AML-193 (cell line): ENCODE measurements around the gene ACTN2.
"Not testable (repeated sequence)": the region's sequence is repeated elsewhere in the genome, so short reads cannot be mapped to it uniquely, and the experiment has no call there.

ENCODE experiments used
- DNase-seq, 2 experiments: peaks; one replicate each; lab custom pipeline; 2025; lab: John Stamatoyannopoulos, UW

The ACTN2 gene

DNA sequence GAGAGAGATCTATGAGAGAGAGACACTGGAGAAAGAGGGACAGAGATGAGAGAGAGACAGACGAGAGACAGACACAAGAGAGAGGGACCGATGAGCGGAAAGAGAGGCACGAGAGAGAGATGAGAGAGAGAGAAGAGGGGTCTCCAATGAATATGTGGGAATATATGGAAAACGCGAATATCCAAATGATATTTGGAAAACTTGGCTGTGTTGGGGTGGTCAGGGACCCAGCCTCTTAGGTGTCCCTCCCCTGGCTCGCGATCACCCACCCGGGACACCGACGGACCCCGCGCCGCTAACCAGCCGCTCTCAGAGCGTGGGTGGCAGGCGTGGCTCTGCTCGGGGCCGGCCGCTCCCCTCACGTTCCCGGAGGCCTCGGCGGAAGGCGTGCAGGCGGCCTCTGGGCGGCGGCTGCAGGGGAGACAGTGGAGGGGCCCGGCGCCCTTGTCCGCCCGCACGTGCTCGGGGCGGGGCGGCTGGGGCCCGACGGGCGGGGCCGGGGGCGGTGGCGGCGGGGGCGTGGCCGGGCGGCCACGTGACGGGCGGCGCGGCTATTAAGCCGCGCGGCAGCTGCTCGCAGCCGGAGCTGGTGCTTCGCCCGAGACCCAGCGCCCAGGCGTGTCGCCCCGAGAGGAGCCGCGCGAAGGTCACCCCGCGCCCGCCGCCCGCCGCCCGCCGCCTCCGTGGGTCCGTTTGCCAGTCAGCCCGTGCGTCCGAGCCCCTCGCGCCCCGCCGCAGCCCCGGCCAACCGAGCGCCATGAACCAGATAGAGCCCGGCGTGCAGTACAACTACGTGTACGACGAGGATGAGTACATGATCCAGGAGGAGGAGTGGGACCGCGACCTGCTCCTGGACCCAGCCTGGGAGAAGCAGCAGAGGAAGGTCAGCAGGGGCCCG, at the start of gene ACTN2:
Gene ACTN2 (plus strand): TSS at position 583 of the 898 bp plus-strand sequence. CDS start 175 bp downstream, at position 758.
- DNase-seq, result no peak

DNA sequence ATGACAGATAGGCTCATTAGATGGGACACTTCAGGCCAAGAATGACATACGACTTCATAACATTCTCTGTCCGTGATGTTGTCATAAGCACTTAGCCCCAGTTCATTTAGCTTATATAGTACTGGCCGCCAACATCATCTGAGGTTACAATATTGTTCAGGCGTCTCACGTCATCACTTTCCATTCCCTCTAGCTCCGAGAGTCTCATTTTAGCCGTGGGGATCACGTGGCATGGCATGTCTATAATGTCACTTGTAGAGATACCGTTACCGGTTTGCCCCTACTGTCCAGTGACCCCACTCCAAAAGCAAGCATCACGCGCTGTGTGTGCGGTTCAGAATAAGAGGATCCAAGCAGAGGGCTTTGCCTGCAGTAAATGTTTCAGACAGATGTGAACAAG, 47.4 kb upstream of the ACTN2 start:
- DNase-seq, result no peak

DNA sequence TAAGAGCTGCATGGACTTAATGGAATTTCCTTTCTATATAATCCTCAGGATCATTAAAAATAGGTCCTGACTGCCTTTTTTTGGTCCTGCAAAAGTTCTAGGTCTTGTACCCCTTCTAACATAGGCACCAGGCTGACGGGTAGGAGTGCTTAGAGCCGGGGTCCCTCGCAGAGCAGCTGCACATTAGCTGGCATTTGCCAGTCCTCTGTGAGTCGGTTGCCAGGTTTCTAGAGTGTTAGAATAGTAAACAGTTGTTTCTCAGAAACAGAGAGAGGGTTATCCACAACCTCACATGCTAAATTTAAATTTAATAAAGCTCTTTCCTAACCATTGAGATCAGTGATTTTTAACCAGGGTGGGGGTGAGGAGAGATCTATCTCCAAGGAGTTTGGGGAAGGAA, 46.6 kb upstream of the ACTN2 start:
- DNase-seq, result no peak

DNA sequence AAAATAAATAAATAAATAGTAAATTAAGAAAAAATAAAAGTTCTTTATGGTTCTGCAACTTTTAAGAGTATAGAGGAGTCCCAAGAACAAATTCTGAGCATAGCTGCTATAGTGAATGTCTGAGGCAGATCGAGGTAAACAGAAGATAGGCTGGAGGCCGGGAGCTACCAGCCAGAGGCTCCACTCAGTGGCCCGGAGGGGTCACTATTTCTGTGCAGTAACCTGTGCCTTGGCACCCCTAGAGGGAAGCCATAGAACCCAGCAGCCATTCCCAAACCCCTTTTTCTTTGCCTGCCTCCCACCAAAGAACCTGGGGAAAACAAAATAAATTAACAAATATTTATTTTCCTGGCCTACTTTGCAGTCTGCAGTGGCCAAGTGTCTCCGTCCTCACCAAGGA, 43.5 kb upstream of the ACTN2 start:
- no peak for DNase-seq

DNA sequence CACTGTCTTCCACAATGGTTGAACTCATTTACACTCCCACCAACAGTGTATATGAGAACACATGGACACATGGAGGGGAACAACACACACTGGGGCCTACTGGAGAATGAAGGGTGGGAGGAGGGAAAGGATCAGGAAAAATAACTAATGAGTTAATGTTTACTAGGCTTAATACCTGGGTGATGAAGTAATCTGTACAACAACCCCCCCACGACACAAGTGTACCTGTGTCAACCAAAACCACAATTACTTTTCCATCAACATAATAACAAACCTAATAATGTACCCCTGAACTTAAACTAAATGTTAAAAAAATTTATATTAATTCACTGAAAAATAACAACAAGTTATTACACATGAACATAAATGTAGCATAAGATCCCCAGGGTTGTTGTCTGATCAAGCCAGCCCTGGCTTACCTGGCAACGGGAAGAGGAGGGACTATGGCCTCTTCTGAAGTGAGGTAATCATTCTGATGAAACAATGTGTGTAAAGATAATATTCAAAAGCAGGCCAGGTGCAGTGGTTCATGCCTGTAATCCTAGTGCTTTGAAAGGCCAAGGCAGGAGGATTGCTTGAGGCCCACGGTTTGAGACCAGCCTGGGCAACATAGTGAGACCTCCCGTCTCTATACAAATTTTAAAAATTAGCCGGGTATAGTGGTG, 41.2 kb upstream of the ACTN2 start:
- DNase-seq, result no peak

DNA sequence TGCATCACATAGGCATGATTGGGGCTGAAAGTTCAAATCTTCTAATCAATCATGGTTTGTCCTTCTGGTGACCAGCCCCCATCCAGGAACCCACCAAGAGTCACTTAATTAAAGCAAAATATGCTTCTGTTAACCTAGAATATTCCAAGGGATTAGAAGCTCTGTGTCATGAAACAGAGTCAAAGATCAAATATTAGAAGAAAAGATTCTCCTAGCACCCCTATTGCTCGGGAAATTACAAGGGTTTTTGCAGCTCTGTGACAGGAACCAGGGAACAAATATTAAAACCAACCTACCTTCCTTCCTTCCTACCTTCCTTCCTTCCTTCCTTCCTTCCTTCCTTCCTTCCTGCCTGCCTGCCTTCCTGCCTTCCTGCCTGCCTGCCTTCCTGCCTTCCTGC, 31.8 kb upstream of the ACTN2 start:
- no peak for DNase-seq

DNA sequence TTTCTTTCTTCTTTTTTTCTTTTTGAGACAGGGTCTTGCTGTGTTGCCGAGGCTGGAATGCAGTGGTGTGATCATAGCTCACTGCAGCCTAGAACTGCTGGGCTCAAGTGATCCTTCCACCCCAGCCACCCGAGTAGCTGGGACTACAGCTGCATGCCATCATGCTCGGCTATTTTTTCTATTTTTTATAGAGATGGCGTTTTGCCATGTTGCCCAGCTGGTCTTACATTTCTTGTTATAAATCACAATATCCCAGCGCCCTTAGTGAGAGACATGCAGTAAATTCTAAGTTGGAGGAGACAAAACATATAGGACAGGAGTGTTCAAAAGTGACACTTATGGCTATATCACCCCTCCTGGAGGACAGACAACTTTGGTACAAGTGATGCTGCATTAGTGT, 31.3 kb upstream of the ACTN2 start:
- no peak for DNase-seq

DNA sequence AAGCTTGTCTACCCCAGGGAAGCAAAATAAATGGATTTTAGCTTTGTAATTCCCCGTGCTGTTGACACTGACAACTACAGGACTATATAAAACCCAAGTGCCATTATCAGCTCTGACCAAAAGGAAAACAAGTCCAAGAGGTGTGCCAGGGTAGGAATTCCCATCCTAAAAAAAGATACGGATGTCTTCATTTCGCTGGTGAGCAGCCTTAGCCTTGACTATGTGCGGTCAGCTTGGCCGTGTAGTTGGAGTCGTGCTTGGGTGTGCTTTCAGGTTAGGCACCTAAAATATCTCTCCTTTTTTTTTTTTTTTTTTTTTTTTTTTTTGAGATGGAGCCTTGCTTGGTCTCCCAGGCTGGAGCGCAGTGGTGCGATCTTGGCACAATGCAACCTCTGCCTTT, 28.9 kb upstream of the ACTN2 start:
- no peak for DNase-seq

DNA sequence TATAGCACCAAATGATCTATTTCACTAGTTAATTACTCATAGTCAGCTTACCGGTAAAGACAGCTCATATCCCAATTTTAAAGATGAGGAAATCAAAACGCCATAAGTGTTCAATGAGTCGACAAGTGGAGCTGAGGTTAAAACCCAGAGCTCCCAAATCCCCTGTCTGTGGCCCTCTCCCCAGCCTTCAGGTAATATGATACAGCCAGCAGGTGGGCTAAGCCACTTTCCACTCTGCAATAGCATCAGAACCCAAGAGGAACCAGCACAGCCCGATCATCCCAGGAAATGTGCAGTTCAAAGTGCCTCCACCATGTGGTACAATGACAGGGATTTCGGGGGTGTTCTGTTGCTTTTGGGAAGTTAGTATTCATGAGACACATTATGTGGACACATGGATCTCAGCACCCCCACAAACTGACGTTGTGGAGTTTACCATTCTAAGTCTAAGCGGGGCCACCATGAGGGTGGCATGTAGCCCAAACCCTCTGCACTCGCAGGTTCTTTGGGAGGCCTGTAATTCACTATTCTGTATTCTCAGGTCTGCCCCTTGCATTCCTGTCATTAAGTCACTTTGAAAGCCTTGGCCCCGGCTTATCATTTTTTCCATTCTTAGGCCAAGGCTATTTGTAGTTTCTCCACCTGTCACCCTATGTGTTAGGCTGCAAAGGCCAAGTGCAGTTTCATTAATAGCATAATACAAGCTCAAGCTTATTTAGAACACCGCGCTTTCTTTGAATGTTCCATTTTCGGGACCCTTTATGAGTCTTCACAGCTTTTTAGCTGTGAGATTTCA, 26.3 kb upstream of the ACTN2 start:
- no peak for DNase-seq

DNA sequence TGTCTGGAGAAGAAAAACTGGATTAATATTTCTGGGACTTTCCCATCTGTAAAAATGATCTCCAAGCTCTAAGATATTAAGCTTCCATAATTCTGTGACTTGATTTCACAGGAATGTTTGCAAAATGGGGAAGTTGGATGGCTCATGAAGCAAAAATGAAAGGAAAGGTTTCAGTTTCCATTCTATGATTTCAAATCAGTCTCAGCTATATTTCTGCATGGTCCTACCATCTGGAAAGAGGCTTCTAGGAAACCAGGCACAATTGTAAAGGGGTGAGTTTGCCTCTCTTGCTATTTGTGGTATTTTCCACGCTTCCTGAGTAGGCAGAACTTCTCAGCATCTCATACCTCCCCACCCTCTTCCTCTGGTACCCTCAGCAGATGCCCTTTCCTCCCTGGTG, 22.4 kb upstream of the ACTN2 start:
- no peak for DNase-seq

DNA sequence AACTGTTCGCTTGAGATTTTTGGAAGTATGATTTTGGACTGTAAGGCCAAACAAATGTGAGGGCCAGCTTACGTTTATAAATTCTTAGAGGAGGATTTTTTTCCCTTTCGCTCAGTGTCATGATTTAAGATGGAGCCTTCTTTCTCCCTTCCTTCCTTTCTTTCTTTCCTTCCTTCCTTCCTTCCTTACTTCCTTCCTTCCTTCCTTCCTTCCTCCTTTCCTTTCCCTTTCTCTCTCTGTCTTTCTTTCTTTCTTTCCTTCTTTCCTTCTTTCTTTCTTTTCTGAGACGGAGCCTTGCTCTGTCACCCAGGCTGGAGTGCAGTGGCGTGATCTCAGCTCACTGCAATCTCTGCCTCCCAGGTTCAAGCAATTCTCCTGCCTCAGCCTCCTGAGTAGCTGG, 17.4 kb upstream of the ACTN2 start:
- DNase-seq, result not testable (repeated sequence)

DNA sequence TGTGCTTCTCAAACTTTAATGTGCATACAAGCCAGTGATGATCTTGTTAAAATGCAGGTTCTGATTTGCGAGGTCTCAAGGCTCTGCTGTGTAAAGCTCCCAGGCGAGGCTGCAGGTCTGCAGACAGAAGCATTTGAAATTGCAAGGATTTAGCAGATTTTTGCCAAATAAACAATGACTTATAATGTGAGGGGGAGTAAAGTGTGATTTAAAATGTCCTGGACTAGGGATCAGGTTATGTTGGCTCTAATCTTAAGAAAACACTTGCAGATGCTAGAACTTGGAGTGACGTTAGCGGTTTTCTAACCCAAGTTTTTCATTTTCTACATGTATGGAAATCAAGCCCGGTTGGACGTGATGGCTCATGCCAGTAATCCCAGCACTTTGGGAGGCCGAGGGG, 16.2 kb upstream of the ACTN2 start:
- DNase-seq, result no peak

DNA sequence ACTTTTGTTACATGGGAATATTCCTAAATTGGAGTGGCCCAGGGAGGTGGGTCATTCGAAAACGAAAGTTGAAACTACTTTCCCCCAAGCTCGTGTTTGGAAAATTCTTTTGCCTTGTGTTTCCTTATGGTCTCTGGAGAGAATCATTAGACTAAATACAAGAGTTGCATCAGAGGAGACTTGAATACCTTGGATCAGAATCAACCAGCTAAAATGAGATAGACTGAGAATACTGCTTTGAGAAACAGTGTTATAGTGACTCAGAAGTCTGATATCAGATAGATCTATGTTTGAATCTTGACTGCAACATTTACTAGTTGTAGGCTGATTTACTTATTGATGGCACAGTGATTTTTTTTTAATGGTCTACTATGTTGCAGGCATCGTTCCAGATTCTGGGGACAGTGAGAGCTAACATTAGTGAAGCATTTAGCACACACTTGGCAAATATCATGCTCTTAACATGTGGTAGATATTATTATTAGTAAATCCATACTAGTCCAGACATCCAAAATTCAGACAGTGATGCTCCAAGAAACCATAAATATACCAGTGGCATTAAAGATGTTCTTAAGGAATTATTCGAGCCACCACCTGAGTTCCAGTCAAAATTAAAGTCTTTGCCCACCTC, 12.9 kb upstream of the ACTN2 start:
- DNase-seq, result no peak

DNA sequence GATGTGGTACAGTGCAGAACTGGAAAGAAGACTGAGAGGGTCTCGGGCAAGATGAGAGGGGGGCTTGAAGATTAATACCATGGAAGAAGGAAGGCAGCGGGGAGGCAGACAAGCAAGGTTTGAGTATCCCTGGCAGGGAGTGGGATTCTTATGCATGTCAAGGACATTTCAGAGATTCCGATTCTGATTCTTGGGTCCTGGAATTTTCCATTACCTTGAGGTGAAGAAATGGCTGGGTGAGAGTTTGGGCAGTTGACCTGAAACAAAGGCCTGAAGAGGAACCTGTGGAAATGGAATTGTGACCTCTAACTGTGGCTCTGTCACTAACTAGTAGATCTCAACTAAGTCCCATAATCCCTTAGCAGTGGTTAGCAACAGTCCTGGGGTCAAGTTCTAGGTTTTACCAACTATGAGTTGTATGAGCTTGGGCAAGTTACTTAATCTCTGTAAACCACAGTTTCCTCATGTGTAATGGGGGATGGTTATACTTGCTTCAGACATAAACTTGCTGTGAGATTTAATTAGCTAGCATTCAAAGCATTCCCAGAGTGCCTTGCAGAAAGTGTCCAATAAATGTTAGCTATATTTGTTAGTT, 8.6 kb upstream of the ACTN2 start:
- peak; percentile 25 to 28 for DNase-seq

DNA sequence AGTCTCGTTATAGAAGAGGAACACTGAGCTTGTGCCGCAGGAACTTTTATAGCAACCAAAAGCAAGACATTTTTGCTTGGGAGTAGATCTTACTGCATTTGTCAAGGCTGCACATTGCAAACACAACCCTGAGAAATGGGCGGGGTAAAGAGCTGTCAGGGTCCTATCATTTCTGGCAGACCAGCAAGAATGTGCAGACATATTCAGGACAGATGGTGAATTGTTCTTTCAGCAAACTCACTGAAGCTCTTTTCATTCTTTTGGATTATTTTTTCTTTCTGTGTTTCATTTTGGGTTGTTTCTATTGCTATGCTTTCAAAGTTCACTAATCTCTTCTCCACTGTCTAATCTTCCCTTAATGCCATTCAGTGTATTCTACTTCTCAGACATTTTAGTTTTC, 5.1 kb upstream of the ACTN2 start:
- no peak for DNase-seq

DNA sequence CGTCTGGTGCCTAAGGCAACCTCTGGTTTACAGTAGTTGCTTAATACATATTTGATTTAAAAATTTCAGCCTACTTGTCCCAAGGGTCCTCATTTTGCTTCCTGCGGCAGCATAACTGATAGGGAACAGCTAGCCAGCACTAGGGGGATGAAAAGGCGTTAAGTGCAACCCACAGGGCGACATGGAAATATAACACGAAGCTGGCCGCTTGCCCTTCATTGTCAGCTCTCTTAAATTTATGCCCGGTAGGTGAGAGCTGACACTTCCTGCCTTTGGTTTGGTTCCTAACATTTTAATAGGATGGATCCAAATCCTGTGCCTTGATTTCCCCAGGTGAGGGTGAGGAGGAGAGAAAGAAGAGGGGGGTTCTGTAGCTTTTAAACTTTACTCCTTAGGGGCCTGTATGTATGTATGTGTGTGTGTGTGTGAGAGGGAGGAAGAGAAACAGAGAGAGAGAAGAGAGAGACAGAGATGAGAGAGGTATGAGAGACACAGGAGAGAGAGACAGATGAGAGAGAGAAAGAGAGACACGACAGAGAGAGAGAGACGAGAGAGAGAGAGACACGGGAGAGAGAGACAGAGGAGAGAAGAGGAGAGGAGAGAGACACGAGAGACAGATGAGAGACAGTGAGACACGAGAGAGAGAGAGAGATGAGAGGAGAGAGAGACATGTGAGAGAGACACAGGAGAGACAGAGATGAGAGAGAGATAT, 938 bp upstream of the ACTN2 start:
- no peak for DNase-seq

DNA sequence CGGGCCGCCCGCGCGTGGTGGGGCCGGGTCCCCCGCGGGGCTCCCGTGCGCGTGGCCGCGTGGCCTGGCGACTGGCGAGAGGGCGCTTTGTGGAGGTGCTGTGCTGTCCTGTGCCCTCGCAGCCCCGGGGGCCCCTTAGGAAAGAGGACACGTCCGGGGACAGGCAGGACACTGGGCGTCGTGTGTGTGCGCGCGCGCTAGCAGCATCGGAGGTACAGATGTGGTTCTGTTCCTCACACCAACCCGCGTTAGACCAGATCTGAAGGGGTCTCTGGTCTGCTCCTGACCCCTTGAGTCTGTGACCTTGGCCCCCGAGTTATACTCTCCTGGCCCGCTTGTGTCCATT, 489 bp downstream of the ACTN2 start:
- DNase-seq, result no peak

DNA sequence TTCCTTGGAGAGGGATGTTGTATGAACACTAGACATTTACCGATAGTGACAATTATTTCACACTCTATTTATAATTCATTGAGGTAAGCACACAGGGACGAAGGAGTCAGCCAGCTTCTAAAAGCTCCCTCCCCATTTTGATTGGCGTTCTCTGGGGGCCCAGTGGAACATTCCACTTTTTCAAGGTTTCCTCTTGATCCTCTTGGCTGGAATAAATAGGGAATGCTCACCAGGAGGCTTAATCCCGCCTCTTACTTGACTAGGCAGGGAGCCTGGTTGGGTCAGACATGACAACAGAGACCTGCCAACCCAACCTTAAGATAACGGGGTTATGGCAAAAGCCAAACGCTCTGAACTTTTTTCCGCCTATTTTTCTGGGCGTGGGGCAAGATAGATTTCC, 974 bp downstream of the ACTN2 start:
- DNase-seq, result no peak

DNA sequence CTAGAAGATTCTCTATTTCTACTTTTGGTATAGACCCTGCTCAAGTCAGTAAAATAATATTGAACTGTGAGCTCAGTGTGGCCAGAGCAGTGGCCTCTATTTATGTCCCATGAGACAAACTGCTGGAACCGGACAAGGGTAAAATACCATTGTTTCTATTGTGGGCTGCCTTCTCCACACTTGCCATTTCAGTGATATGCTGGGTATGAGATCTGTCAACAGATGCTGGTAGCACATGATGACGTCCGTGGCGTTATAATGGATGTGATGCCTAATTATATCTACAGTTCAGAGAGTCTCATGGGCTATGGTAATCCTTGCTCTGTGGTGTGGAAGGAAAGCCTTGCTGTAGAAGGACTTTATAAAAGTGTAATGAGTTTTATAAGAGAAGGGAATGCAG, 2.4 kb downstream of the ACTN2 start:
- no peak for DNase-seq

DNA sequence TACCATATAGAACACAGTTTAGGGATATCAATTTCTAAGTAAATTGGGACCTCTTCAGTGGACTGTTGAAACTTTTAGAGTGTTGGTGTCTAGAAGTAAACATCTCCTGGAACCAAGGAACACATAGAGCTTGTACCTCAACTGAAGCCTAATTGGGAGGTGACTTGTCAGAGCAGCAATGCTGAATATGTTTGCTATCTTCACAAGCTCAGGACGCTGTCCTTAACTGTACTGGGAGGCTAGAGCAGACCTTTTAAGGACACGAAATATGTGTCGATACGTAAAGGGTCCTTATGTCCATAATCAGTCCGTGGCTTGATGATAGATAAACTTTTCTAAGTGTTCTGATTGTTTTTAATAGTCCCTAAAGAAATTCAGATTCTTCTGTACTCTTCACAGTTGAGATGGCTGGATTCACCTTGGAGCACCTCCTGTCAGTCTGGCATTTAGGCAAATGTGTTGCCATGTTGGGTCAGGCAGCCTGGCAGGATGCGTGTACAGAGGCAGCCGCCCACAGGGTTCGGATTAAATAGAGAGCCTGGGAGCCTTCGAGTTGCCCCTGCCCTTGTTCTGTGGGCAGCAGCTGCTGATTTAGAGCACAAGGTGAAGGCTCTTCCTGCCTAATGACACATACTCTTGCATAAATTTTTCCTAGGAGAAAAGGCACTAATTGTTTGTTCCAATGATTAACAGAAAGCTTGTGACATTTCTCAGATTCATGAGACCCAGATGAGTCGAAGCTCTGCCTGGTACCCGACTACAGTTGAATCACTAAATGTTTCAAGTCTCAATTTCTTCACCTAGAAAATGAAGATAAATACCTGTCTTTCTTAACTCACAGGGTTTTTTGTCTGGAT, 3.6 kb downstream of the ACTN2 start:
- DNase-seq, result no peak
